HCEC 1CT (cell line): ENCODE measurements around the gene GMPR.

Source experiments
- DNase-seq: peaks from one replicate; pipeline ENCODE4 v3.0.0-alpha.2; 2017

GMPR gene

GRCh38 chr6:16306334-16306733 lies 67.9 kb downstream of the GMPR start:
- DNase-seq: no peak

GRCh38 chr6:16311763-16312162 lies 73.4 kb downstream of the GMPR start:
- DNase-seq: no peak

- no peak for DNase-seq
Observed at GRCh38 chr6:16313732-16314131, 75.3 kb downstream of the GMPR start.

GRCh38 chr6:16314296-16314695 lies 75.9 kb downstream of the GMPR start:
- DNase-seq: no peak

GRCh38 chr6:16316741-16317251 lies 78.4 kb downstream of the GMPR start:
- peak; percentile 87 for DNase-seq

GRCh38 chr6:16318538-16318937 lies 80.2 kb downstream of the GMPR start:
- peak; percentile 80 for DNase-seq

- no peak for DNase-seq
Observed at GRCh38 chr6:16318953-16319720, 80.8 kb downstream of the GMPR start.

- DNase-seq: peak; percentile 93
Observed at GRCh38 chr6:16319813-16320532, 81.6 kb downstream of the GMPR start.

GRCh38 chr6:16320533-16321340 lies 82.3 kb downstream of the GMPR start:
- peak; percentile 55 for DNase-seq

- DNase-seq: no peak
Observed at GRCh38 chr6:16321341-16321710, 82.9 kb downstream of the GMPR start.

GRCh38 chr6:16321826-16322225 lies 83.4 kb downstream of the GMPR start:
- DNase-seq: no peak

- peak; percentile 90 for DNase-seq
Observed at GRCh38 chr6:16322666-16323312, 84.4 kb downstream of the GMPR start.

- no peak for DNase-seq
Observed at GRCh38 chr6:16324184-16324583, 85.8 kb downstream of the GMPR start.

- DNase-seq: no peak
Observed at GRCh38 chr6:16324606-16325225, 86.3 kb downstream of the GMPR start.

- DNase-seq: no peak
Observed at GRCh38 chr6:16326531-16326930, 88.1 kb downstream of the GMPR start.

- DNase-seq: no peak
Observed at GRCh38 chr6:16326971-16327776, 88.8 kb downstream of the GMPR start.

GRCh38 chr6:16327777-16328325 lies 89.5 kb downstream of the GMPR start:
- no peak for DNase-seq

- no peak for DNase-seq
Observed at GRCh38 chr6:16329233-16329632, 90.8 kb downstream of the GMPR start.

GRCh38 chr6:16331384-16332174 lies 93.2 kb downstream of the GMPR start:
- DNase-seq: peak; percentile 86

GRCh38 chr6:16332175-16332542 lies 93.8 kb downstream of the GMPR start:
- DNase-seq: peak; percentile 64
